Body of pancreas (tissue), 4 donors: ENCODE measurements around the gene DDX28.

ENCODE experiments used
- POLR2A ChIP-seq, 3 donors: fragments of 450-650 bp; IDR thresholded peaks; one replicate each; pipeline ENCODE4 v1.6.1; 2016; ENCODE audit warnings: antibody characterized with exemption in 3 of 3, mild to moderate bottlenecking in 2 of 3
- TF ChIP-seq, protein P1 (sequence below), 7 experiments: fragments of 450-650 bp in 4 of 7; fragments of 200-600 bp in 3 of 7; sonication (generic) in 3 of 7; IDR thresholded peaks; one replicate each; pipeline ENCODE4 v1.5.1; 2016 to 2019; ENCODE audit warnings: antibody characterized with exemption in 7 of 7

- TF ChIP-seq, protein P1, sequence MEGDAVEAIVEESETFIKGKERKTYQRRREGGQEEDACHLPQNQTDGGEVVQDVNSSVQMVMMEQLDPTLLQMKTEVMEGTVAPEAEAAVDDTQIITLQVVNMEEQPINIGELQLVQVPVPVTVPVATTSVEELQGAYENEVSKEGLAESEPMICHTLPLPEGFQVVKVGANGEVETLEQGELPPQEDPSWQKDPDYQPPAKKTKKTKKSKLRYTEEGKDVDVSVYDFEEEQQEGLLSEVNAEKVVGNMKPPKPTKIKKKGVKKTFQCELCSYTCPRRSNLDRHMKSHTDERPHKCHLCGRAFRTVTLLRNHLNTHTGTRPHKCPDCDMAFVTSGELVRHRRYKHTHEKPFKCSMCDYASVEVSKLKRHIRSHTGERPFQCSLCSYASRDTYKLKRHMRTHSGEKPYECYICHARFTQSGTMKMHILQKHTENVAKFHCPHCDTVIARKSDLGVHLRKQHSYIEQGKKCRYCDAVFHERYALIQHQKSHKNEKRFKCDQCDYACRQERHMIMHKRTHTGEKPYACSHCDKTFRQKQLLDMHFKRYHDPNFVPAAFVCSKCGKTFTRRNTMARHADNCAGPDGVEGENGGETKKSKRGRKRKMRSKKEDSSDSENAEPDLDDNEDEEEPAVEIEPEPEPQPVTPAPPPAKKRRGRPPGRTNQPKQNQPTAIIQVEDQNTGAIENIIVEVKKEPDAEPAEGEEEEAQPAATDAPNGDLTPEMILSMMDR (IDR thresholded peaks at IDR 0.05), result no peak
- TF ChIP-seq POLR2A (IDR thresholded peaks at IDR 0.05), result no peak
Measured at GRCh38 chr16:68071518-68071901, 48.5 kb upstream of the DDX28 start.
